Fibroblast of skin of back (primary cell): ENCODE data around the gene GAREM1.
A peak's percentile ranks its signal among the peaks of the same experiment; 100 is the strongest.
"Not testable (repeated sequence)": the region's sequence is repeated elsewhere in the genome, so short reads cannot be mapped to it uniquely, and the experiment has no call there.

Experiments used
- DNase-seq: peaks from one replicate; pipeline ENCODE4 v3.0.0-alpha.2; 2013

The GAREM1 gene

GRCh38 chr18:32366586-32367538 is 103.8 kb downstream of the GAREM1 start:
- DNase-seq = peak; percentile 27

GRCh38 chr18:32362484-32362883 is 108.2 kb downstream of the GAREM1 start:
- DNase-seq = no peak

- no peak for DNase-seq
Measured at GRCh38 chr18:32360682-32361345, 109.9 kb downstream of the GAREM1 start.

- DNase-seq = no peak
Measured at GRCh38 chr18:32358529-32358928, 112.2 kb downstream of the GAREM1 start.

GRCh38 chr18:32358075-32358474 is 112.6 kb downstream of the GAREM1 start:
- no peak for DNase-seq

- peak; percentile 37 for DNase-seq
Measured at GRCh38 chr18:32355896-32356295, 114.8 kb downstream of the GAREM1 start.

- DNase-seq = no peak
Measured at GRCh38 chr18:32354518-32354917, 116.2 kb downstream of the GAREM1 start.

- DNase-seq = no peak
Measured at GRCh38 chr18:32353257-32353656, 117.4 kb downstream of the GAREM1 start.

GRCh38 chr18:32351032-32351431 is 119.7 kb downstream of the GAREM1 start:
- peak; percentile 31 for DNase-seq

GRCh38 chr18:32349728-32350395 is 120.8 kb downstream of the GAREM1 start:
- peak; percentile 96 for DNase-seq

GRCh38 chr18:32346671-32347070 is 124.0 kb downstream of the GAREM1 start:
- peak; percentile 6 for DNase-seq

- no peak for DNase-seq
Measured at GRCh38 chr18:32343634-32344033, 127.0 kb downstream of the GAREM1 start.

GRCh38 chr18:32341112-32341511 is 129.6 kb downstream of the GAREM1 start:
- not testable (repeated sequence) for DNase-seq

GRCh38 chr18:32339045-32339444 is 131.6 kb downstream of the GAREM1 start:
- no peak for DNase-seq

GRCh38 chr18:32337821-32338220 is 132.9 kb downstream of the GAREM1 start:
- no peak for DNase-seq

GRCh38 chr18:32337347-32337746 is 133.3 kb downstream of the GAREM1 start:
- DNase-seq = no peak

- no peak for DNase-seq
Measured at GRCh38 chr18:32335228-32335627, 135.5 kb downstream of the GAREM1 start.

GRCh38 chr18:32333781-32334180 is 136.9 kb downstream of the GAREM1 start:
- no peak for DNase-seq

GRCh38 chr18:32332708-32333107 is 138.0 kb downstream of the GAREM1 start:
- no peak for DNase-seq

- no peak for DNase-seq
Measured at GRCh38 chr18:32328974-32329373, 141.7 kb downstream of the GAREM1 start.

- peak; percentile 68 for DNase-seq
Measured at GRCh38 chr18:32328379-32328778, 142.3 kb downstream of the GAREM1 start.

- DNase-seq = no peak
Measured at GRCh38 chr18:32326450-32327308, 144.0 kb downstream of the GAREM1 start.
